ENCODE data around the gene COX5A.
"Not testable (repeated sequence)": the region's sequence is repeated elsewhere in the genome, so short reads cannot be mapped to it uniquely, and the experiment has no call there.

COX5A gene

GRCh38 chr15:74906067-74906449 lies 31.8 kb downstream of the COX5A start:
- H3K4me3 ChIP-seq, result peak overlapping the region; percentile 64 to 94 (median 88)
- H3K27ac ChIP-seq, result peak overlapping the region; percentile 84 to 99 (median 96)

GRCh38 chr15:74904190-74904805 lies 33.6 kb downstream of the COX5A start:
- H3K4me3 ChIP-seq, result no peak overlapping the region
- peak overlapping the region in 2 of 21 experiments; percentile 0 to 90 for H3K27ac ChIP-seq

- no peak overlapping the region for H3K4me3 ChIP-seq
- H3K27ac ChIP-seq, result peak overlapping the region in 1 of 21 experiments; percentile 0
Observed at GRCh38 chr15:74903676-74904075, 34.2 kb downstream of the COX5A start.

- Histone ChIP-seq H3K27ac (peak overlapping the region in 9 of 21 experiments; percentile 8 to 62 (median 30)), H3K4me3 (no peak overlapping the region)
Observed at GRCh38 chr15:74902295-74903075, 35.4 kb downstream of the COX5A start.

GRCh38 chr15:74901612-74902063 lies 36.2 kb downstream of the COX5A start:
- Histone ChIP-seq H3K4me3 (no peak overlapping the region), H3K27ac (peak overlapping the region in 11 of 21 experiments; percentile 5 to 70 (median 47))

GRCh38 chr15:74897300-74897701 lies 40.6 kb downstream of the COX5A start:
- Histone ChIP-seq H3K27ac (peak overlapping the region in 1 of 21 experiments; percentile 12), H3K4me3 (no peak overlapping the region)

- no peak overlapping the region for H3K4me3 ChIP-seq
- H3K27ac ChIP-seq, result peak overlapping the region in 1 of 21 experiments; percentile 16
Observed at GRCh38 chr15:74896316-74896715, 41.6 kb downstream of the COX5A start.

- no peak overlapping the region for H3K27ac ChIP-seq
- no peak overlapping the region for H3K4me3 ChIP-seq
Observed at GRCh38 chr15:74895830-74896229, 42.0 kb downstream of the COX5A start.

GRCh38 chr15:74894383-74894782 lies 43.5 kb downstream of the COX5A start:
- H3K27ac ChIP-seq, result peak overlapping the region in 1 of 21 experiments; percentile 36
- not testable (repeated sequence) for H3K4me3 ChIP-seq

GRCh38 chr15:74893627-74894026 lies 44.2 kb downstream of the COX5A start:
- Histone ChIP-seq H3K4me3 (no peak overlapping the region), H3K27ac (peak overlapping the region in 5 of 21 experiments; percentile 24 to 75 (median 31))

GRCh38 chr15:74892931-74893330 lies 44.9 kb downstream of the COX5A start:
- Histone ChIP-seq H3K4me3 (no peak overlapping the region), H3K27ac (peak overlapping the region in 5 of 21 experiments; percentile 24 to 75 (median 31))

GRCh38 chr15:74892313-74892712 lies 45.6 kb downstream of the COX5A start:
- H3K4me3 ChIP-seq, result no peak overlapping the region
- peak overlapping the region in 2 of 21 experiments; percentile 24 to 75 for H3K27ac ChIP-seq

GRCh38 chr15:74891469-74891868 lies 46.4 kb downstream of the COX5A start:
- Histone ChIP-seq H3K4me3 (no peak overlapping the region), H3K27ac (peak overlapping the region in 1 of 21 experiments; percentile 88)

- peak overlapping the region; percentile 53 to 89 (median 60) for H3K4me3 ChIP-seq
- H3K27ac ChIP-seq, result peak overlapping the region in 16 of 21 experiments; percentile 7 to 90 (median 84)
Observed at GRCh38 chr15:74890665-74890960, 47.3 kb downstream of the COX5A start.

- H3K27ac ChIP-seq, result peak within 1 kb of the TSS; percentile 7 to 90 (median 84)
- peak within 1 kb of the TSS; percentile 53 to 89 (median 60) for H3K4me3 ChIP-seq
Observed at GRCh38 chr15:74889883-74890664, 47.8 kb downstream of the COX5A start, which contains the start of gene MPI. Gene MPI (plus strand): TSS chr15:74890042. CDS start chr15:74890074, 32 bp downstream.

GRCh38 chr15:74889390-74889882 lies 48.4 kb downstream of the COX5A start:
- Histone ChIP-seq H3K4me3 (peak overlapping the region; percentile 53 to 89 (median 60)), H3K27ac (peak overlapping the region in 20 of 21 experiments; percentile 7 to 90 (median 84))

- no peak overlapping the region for H3K4me3 ChIP-seq
- peak overlapping the region in 2 of 21 experiments; percentile 65 to 87 for H3K27ac ChIP-seq
Observed at GRCh38 chr15:74888716-74889115, 49.2 kb downstream of the COX5A start.

GRCh38 chr15:74887537-74888193 lies 50.2 kb downstream of the COX5A start:
- H3K27ac ChIP-seq, H3K4me3 ChIP-seq: not testable (repeated sequence)

GRCh38 chr15:74885461-74885860 lies 52.4 kb downstream of the COX5A start:
- no peak overlapping the region for H3K4me3 ChIP-seq
- H3K27ac ChIP-seq, result peak overlapping the region in 1 of 21 experiments; percentile 23

Data from skin epidermis (tissue), 12 donors.